GM12891 (cell line): Measurements from ENCODE around the gene DSCAM.

Experiments
- POLR2A ChIP-seq: IDR thresholded peaks from 2 replicates; pipeline ENCODE4 v1.6.1; 2011; ENCODE audit warnings: low read depth, low read length, control low read depth
- POLR2AphosphoS5 ChIP-seq: IDR thresholded peaks from 2 replicates; pipeline ENCODE4 v1.6.1; 2011; ENCODE audit warnings: low read depth, low read length, control low read depth
- TAF1 ChIP-seq: IDR thresholded peaks from 2 replicates; pipeline ENCODE4 v1.6.1; 2011; ENCODE audit warnings: low read depth, low read length, control low read depth

DNA sequence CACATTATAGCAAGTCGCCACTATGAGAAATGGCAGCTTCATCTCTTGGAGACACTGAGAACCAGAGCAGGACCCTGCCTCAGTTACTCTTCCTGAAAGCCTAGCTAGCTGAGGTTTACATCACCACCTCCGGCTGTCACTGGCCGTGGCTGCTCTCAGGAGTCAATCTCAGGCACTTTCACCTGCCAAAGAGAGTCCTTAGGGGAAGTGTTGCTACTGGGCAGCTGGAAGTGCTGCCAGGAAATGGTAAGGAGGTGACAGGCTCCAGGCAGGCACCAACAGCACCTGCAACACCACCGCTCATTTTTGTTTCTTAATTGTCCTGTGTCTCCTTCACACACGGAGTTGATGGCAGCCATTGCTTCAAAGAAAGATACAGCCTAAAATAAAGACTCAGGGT lies 92.5 kb downstream of the DSCAM start:
- TF ChIP-seq POLR2AphosphoS5 = no peak
- TF ChIP-seq POLR2A = no peak
- no peak for TF ChIP-seq TAF1
